H1 (cell line): ENCODE results near the gene DPEP1. TPM values are rescaled to one million over a fixed set of nuclear protein-coding genes. Genes with fewer than 3 reads are reported as not detected.

Experiments used
- CTCF ChIA-PET: fragments of 300-600 bp; sonication (Branson Sonifier 250); formaldehyde crosslinking; loops from one replicate; lab custom pipeline; 2021; ENCODE audit not compliant: partially characterized antibody; lab: Charles Lee
- POLR2A ChIA-PET: fragments of 300-600 bp; sonication (Branson Sonifier 250); formaldehyde crosslinking; loops from one replicate; lab custom pipeline; 2021; ENCODE audit warnings: inconsistent platforms; ENCODE audit not compliant: partially characterized antibody; lab: Charles Lee
- DNase-seq, 2 experiments: peaks; one replicate each; pipeline versions ENCODE4 v3.0.0 to v3.0.0-alpha.2; 2010 to 2022; ENCODE audit warnings: low spot score in 2 of 2, low read depth in 1 of 2, mixed read lengths in 1 of 2
- FAIRE-seq: peaks from 2 replicates; lab custom pipeline; 2011; peaks lifted over from hg19 to GRCh38; lab: Jason Lieb, UNC
- H2AFZ ChIP-seq: 2 replicates; pipeline ENCODE4 v1.8.1; 2012; ENCODE audit warnings: low read length, inconsistent platforms
- H2AK5ac ChIP-seq: 2 replicates; pipeline ENCODE4 v1.6.1; 2013; ENCODE audit warnings: low read depth, low read length
- H2BK120ac ChIP-seq: replicated peaks from 2 replicates; pipeline ENCODE3; 2013; ENCODE audit warnings: low read depth, low read length, inconsistent platforms
- H2BK12ac ChIP-seq: 2 replicates; pipeline ENCODE4 v1.6.1; 2013; ENCODE audit warnings: low read depth, low read length
- H2BK15ac ChIP-seq: 2 replicates; pipeline ENCODE4 v1.6.1; 2013; ENCODE audit warnings: low read length
- H2BK20ac ChIP-seq: 2 replicates; pipeline ENCODE4 v1.6.1; 2013; ENCODE audit warnings: low read length
- H2BK5ac ChIP-seq: 2 replicates; pipeline ENCODE4 v1.6.1; 2013; ENCODE audit warnings: low read depth, low read length
- H3K14ac ChIP-seq: 2 replicates; pipeline ENCODE4 v1.6.1; 2013; ENCODE audit warnings: inconsistent platforms; ENCODE audit not compliant: insufficient read length
- H3K18ac ChIP-seq: 2 replicates; pipeline ENCODE4 v1.6.1; 2013; ENCODE audit warnings: low read length; ENCODE audit errors: extremely low read depth
- H3K23ac ChIP-seq: 2 replicates; pipeline ENCODE4 v1.6.1; 2013; ENCODE audit warnings: inconsistent platforms; ENCODE audit not compliant: insufficient read length
- H3K23me2 ChIP-seq: 2 replicates; pipeline ENCODE4 v1.6.1; 2013; ENCODE audit warnings: low read depth, low read length
- H3K27ac ChIP-seq: 2 replicates; pipeline ENCODE4 v1.6.1; 2011; ENCODE audit warnings: low read depth, low read length, inconsistent platforms
- H3K27me3 ChIP-seq, 4 experiments: replicated peaks in 1 of 4; 1 replicate in 1 of 4; 2 replicates in 3 of 4; pipeline versions ENCODE4 v1.6.1 to v1.8.1; 2011 to 2013; ENCODE audit warnings: low read length in 3 of 4, mild to moderate bottlenecking in 3 of 4, inconsistent platforms in 2 of 4, mixed read lengths in 2 of 4, moderate library complexity in 1 of 4; ENCODE audit not compliant: control insufficient read depth in 3 of 4, insufficient read depth in 3 of 4; ENCODE audit errors: extremely low read depth in 1 of 4
- H3K36me3 ChIP-seq, 4 experiments: 2 replicates each; pipeline versions ENCODE4 v1.6.1 to v1.8.1; 2011 to 2013; ENCODE audit warnings: mild to moderate bottlenecking in 4 of 4, low read length in 3 of 4, moderate library complexity in 2 of 4, control low read depth in 1 of 4, inconsistent platforms in 1 of 4; ENCODE audit not compliant: insufficient read depth in 4 of 4, control insufficient read depth in 2 of 4
- H3K4ac ChIP-seq: replicated peaks from 2 replicates; pipeline ENCODE3; 2013; ENCODE audit warnings: low read length, low read depth, mixed read lengths, inconsistent platforms; ENCODE audit not compliant: insufficient read length
- H3K4me1 ChIP-seq, 4 experiments: replicated peaks in 1 of 4; 1 replicate in 1 of 4; 2 replicates in 3 of 4; pipeline versions ENCODE4 v1.6.1 to v1.8.1; 2011 to 2013; ENCODE audit warnings: low read length in 3 of 4, inconsistent platforms in 2 of 4, mixed read lengths in 1 of 4; ENCODE audit not compliant: insufficient read depth in 4 of 4, control insufficient read depth in 3 of 4
- H3K4me2 ChIP-seq, 2 experiments: 2 replicates each; pipeline versions ENCODE4 v1.6.1 to v1.8.1; 2011 to 2013; ENCODE audit warnings: low read depth in 2 of 2, low read length in 2 of 2, control low read depth in 1 of 2, inconsistent platforms in 1 of 2, mild to moderate bottlenecking in 1 of 2; ENCODE audit not compliant: insufficient read depth in 1 of 2
- H3K4me3 ChIP-seq, 4 experiments: fragments of 200-600, 300-600 bp in 1 of 4; sonication (generic), shearing (Covaris generic), sonication (Bioruptor Twin) in 1 of 4; 2 replicates each; pipeline versions ENCODE4 v1.5.1 to v1.8.1; 2011 to 2016; ENCODE audit warnings: low read length in 4 of 4, low read depth in 3 of 4, control low read depth in 2 of 4, inconsistent platforms in 2 of 4, mild to moderate bottlenecking in 2 of 4, mixed read lengths in 1 of 4, moderate library complexity in 1 of 4; ENCODE audit not compliant: insufficient read depth in 2 of 4; ENCODE audit errors: extremely low read depth in 1 of 4
- H3K56ac ChIP-seq: replicated peaks from 2 replicates; pipeline ENCODE3; 2013; ENCODE audit warnings: low read depth, mild to moderate bottlenecking, mixed read lengths, low read length, inconsistent platforms; ENCODE audit not compliant: insufficient read length
- H3K79me1 ChIP-seq: 2 replicates; pipeline ENCODE4 v1.6.1; 2013; ENCODE audit warnings: low read depth, low read length, control low read depth
- H3K79me2 ChIP-seq, 2 experiments: 2 replicates each; pipeline versions ENCODE4 v1.6.1 to v1.8.1; 2012 to 2013; ENCODE audit warnings: low read length in 2 of 2, mild to moderate bottlenecking in 2 of 2, inconsistent platforms in 1 of 2; ENCODE audit not compliant: insufficient read depth in 2 of 2, control insufficient read depth in 1 of 2
- H3K9ac ChIP-seq, 4 experiments: replicated peaks in 1 of 4; 1 replicate in 1 of 4; 2 replicates in 3 of 4; pipeline versions ENCODE4 v1.6.1 to v1.8.1; 2011 to 2013; ENCODE audit warnings: low read depth in 3 of 4, low read length in 3 of 4, control low read depth in 2 of 4, mild to moderate bottlenecking in 2 of 4, moderate library complexity in 2 of 4, inconsistent platforms in 1 of 4; ENCODE audit errors: extremely low read depth in 1 of 4
- H3K9me3 ChIP-seq, 2 experiments: 2 replicates each; pipeline versions ENCODE4 v1.6.1 to v1.8.1; 2012 to 2013; ENCODE audit warnings: mild to moderate bottlenecking in 2 of 2, moderate library complexity in 2 of 2, control low read depth in 1 of 2, inconsistent platforms in 1 of 2, low read depth in 1 of 2, low read length in 1 of 2, mixed read lengths in 1 of 2; ENCODE audit not compliant: insufficient read depth in 2 of 2
- H4K20me1 ChIP-seq, 2 experiments: replicated peaks in 1 of 2; 2 replicates each; pipeline versions ENCODE3 to v1.8.1; 2011 to 2013; ENCODE audit warnings: inconsistent platforms in 2 of 2, low read length in 2 of 2, mild to moderate bottlenecking in 1 of 2; ENCODE audit not compliant: insufficient read depth in 2 of 2, control insufficient read depth in 1 of 2
- H4K5ac ChIP-seq: 2 replicates; pipeline ENCODE4 v1.6.1; 2013; ENCODE audit warnings: low read length, low read depth, mixed read lengths, inconsistent platforms; ENCODE audit not compliant: insufficient read length
- H4K8ac ChIP-seq: 2 replicates; pipeline ENCODE4 v1.8.0; 2013; ENCODE audit warnings: mild to moderate bottlenecking, moderate library complexity, low read length, inconsistent platforms; ENCODE audit not compliant: insufficient read depth; ENCODE audit errors: extremely low read depth
- H4K91ac ChIP-seq: replicated peaks from 2 replicates; pipeline ENCODE3; 2013; ENCODE audit warnings: low read length, mixed read lengths, inconsistent platforms; ENCODE audit not compliant: insufficient read length
- BCL11A ChIP-seq, 2 experiments: IDR thresholded peaks; one replicate each; pipeline ENCODE4 v1.6.1; 2011; ENCODE audit warnings: low read depth in 2 of 2, low read length in 2 of 2, mild to moderate bottlenecking in 2 of 2
- BRCA1 ChIP-seq: IDR thresholded peaks from 2 replicates; pipeline ENCODE4 v1.6.1; 2012; ENCODE audit warnings: low read depth, low read length, improper control_type of control experiment
- EZH2 ChIP-seq: fragments of 200-600 bp; sonication (generic); IDR thresholded peaks from 2 replicates; pipeline ENCODE4 v1.7.1; 2012; ENCODE audit warnings: low read depth, mild to moderate bottlenecking, moderate library complexity, low read length, inconsistent platforms; ENCODE audit not compliant: severe bottlenecking
- GTF2F1 ChIP-seq: IDR thresholded peaks from 2 replicates; pipeline ENCODE4 v1.6.1; 2012; ENCODE audit warnings: low read depth, low read length, improper control_type of control experiment, borderline replicate concordance
- JUN ChIP-seq: IDR thresholded peaks from 2 replicates; pipeline ENCODE4 v1.6.1; 2011; ENCODE audit warnings: low read depth, mild to moderate bottlenecking, improper control_type of control experiment, low read length
- KDM4A ChIP-seq: IDR thresholded peaks from one replicate; pipeline ENCODE4 v1.7.1; 2012; ENCODE audit warnings: low read depth, mild to moderate bottlenecking, moderate library complexity, low read length, inconsistent platforms; ENCODE audit not compliant: severe bottlenecking
- RAD21 ChIP-seq, 2 experiments: IDR thresholded peaks in 1 of 2; conservative IDR thresholded peaks in 1 of 2; 2 replicates each; pipeline ENCODE4 v1.6.1; 2011; ENCODE audit warnings: low read depth in 2 of 2, low read length in 2 of 2, improper control_type of control experiment in 1 of 2, inconsistent platforms in 1 of 2, mild to moderate bottlenecking in 1 of 2, moderate library complexity in 1 of 2
- RBBP5 ChIP-seq: IDR thresholded peaks from 2 replicates; pipeline ENCODE4 v1.7.1; 2012; ENCODE audit warnings: low read depth, mild to moderate bottlenecking, inconsistent platforms, low read length, moderate library complexity, borderline replicate concordance
- RNF2 ChIP-seq: fragments of 200-900, 300-1000 bp; sonication (generic); IDR thresholded peaks from 2 replicates; pipeline ENCODE4 v1.7.1; 2016; ENCODE audit warnings: borderline replicate concordance, low read depth, mild to moderate bottlenecking, antibody characterized with exemption, low read length; ENCODE audit not compliant: poor library complexity, severe bottlenecking; ENCODE audit errors: missing control alignments
- RXRA ChIP-seq: IDR thresholded peaks from 2 replicates; pipeline ENCODE4 v1.6.1; 2011; ENCODE audit warnings: low read depth, mild to moderate bottlenecking, low read length, moderate library complexity; ENCODE audit not compliant: insufficient read depth
- TAF1 ChIP-seq: IDR thresholded peaks from 2 replicates; pipeline ENCODE4 v1.6.1; 2011; ENCODE audit warnings: mild to moderate bottlenecking, low read depth, low read length
- TBP ChIP-seq: IDR thresholded peaks from 2 replicates; pipeline ENCODE4 v1.6.1; 2011; ENCODE audit warnings: low read depth, low read length, improper control_type of control experiment
- ZNF274 ChIP-seq: IDR thresholded peaks from 2 replicates; pipeline ENCODE4 v1.7.0; 2012; ENCODE audit warnings: low read length, borderline replicate concordance; ENCODE audit errors: extremely low read depth
- WGBS, 2 experiments: shearing (Covaris generic) in 1 of 2; methylation state at CpG; one replicate each; pipeline versions ENCODE4 v1.1.6 to v1.1.7; 2013 to 2015; ENCODE audit warnings: low lambda C conversion rate in 2 of 2, mixed read lengths in 2 of 2, inconsistent platforms in 1 of 2, low coverage in 1 of 2, missing lambda C conversion rate in 1 of 2; ENCODE audit not compliant: insufficient replicate concordance in 2 of 2, insufficient coverage in 1 of 2, insufficient read length in 1 of 2; ENCODE audit errors: extremely low coverage in 1 of 2, missing lambda C conversion rate in 1 of 2; 5-methylcytosine and 5-hydroxymethylcytosine counted together
- polyA plus RNA-seq, 7 experiments: library from polyadenylated mRNA; depleted of rRNA in 3 of 7; stranded (reverse) in 5 of 7; unstranded in 2 of 7; fragments of >200 nt in 5 of 7; fragments of 200-250 nt in 2 of 7; gene quantifications; 1 replicate in 5 of 7; 2 replicates in 1 of 7; 4 replicates in 1 of 7; pipeline versions ENCODE4 v1.2.1 to v1.2.3, GENCODE V29; 2011 to 2013; ENCODE audit warnings: missing spikeins in 2 of 7, mixed read lengths in 2 of 7
- total RNA-seq: library from RNA; stranded (reverse); fragmentation: NEBNext Ultra II Directional; extraction: Animal tissue kit (Norgen Biotek cat#: 25700); gene quantifications from 2 replicates; pipeline ENCODE4 v1.2.1, GENCODE V29; 2021

DPEP1 gene
- total and polyA plus RNA-seq, 2 of the 8 experiments (the other 6 are each of a cell fraction or from before 2014, with no cell fraction given): 2.8 to 3.1 TPM

GRCh38 chr16:89600427-89600826, 13.0 kb upstream of the DPEP1 start:
- Histone ChIP-seq H3K4ac (peak overlapping the region; percentile 29), H2BK12ac (peak overlapping the region; percentile 85; the same call in 1 of the 2 replicates), H3K56ac (no peak overlapping the region), H3K23me2 (peaks cover 2% of the 10 kb centered on the region), H2BK120ac (no peak overlapping the region), H4K20me1 (peaks cover 0 to 9% of the 10 kb centered on the region in 2 experiments), H3K27me3 (no peaks in the 10 kb centered on the region; a peak in 1 of 7 replicates), H2AK5ac (no peak overlapping the region), H3K18ac (no peak overlapping the region), H3K4me1 (peaks cover 0 to 11% (median 9%) of the 10 kb centered on the region in 4 experiments; a peak in 5 of 7 replicates), H3K9me3 (no peaks in the 10 kb centered on the region), H3K4me2 (no peak overlapping the region), H3K79me1 (no peaks in the 10 kb centered on the region), H3K9ac (no peak overlapping the region), H2BK20ac (no peak overlapping the region), H3K23ac (no peak overlapping the region), H4K8ac (no peak overlapping the region), H3K14ac (no peak overlapping the region), H3K36me3 (no peaks in the 10 kb centered on the region), H2BK15ac (peak overlapping the region; percentile 92; the same call in 1 of the 2 replicates), H2BK5ac (0 out of 2 replicates have a peak overlapping the region, but pooled peaks have one; percentile 56), H4K5ac (no peak overlapping the region), H4K91ac (no peak overlapping the region), H3K79me2 (no peaks in the 10 kb centered on the region), H3K27ac (no peak overlapping the region), H2AFZ (no peak overlapping the region), H3K4me3 (no peak overlapping the region)
- WGBS, 2 experiments: 95% methylated on average over 12 of the region's 12 CpGs; no CpG with 5 or more reads in 1 of the 2 experiments
- no peak for FAIRE-seq
- ChIA-PET CTCF (interaction anchor here (0.7 to 4.8 kb wide), 23 partner anchors 9 to 106 kb away, joined by 3 to 56 read pairs (median 4); partner anchors contain the start of gene DPEP1), POLR2A (interaction anchor here (0.9 to 1.3 kb wide), 6 partner anchors 13 to 86 kb away, joined by 3 to 5 read pairs (median 3); partner anchors contain the start of genes CDK10 and DPEP1)
- DNase-seq: no peak
- TF ChIP-seq TAF1: no peak
- TF ChIP-seq TBP: no peak
- no peak for TF ChIP-seq BRCA1
- no peak for TF ChIP-seq ZNF274
- no peak for TF ChIP-seq RNF2
- TF ChIP-seq EZH2: no peak
- TF ChIP-seq RXRA: no peak
- no peak for TF ChIP-seq GTF2F1
- TF ChIP-seq RAD21 (IDR thresholded peaks at IDR 0.05 in 1 of 2, conservative IDR thresholded peaks at IDR 0.05 in 1 of 2; ENCODE audit: low read depth in 2 of 2, low read length in 2 of 2): no peak
- no peak for TF ChIP-seq KDM4A
- TF ChIP-seq RBBP5: no peak
- no peak for TF ChIP-seq JUN
- TF ChIP-seq BCL11A (IDR thresholded peaks at IDR 0.05; ENCODE audit: low read depth in 2 of 2, low read length in 2 of 2): no peak
